MM.1S (cell line): ENCODE measurements around the gene TP53TG5.

Experiments
- DNase-seq: peaks from one replicate; pipeline ENCODE4 v3.0.0-alpha.2; 2015
- H2AFZ ChIP-seq: fragments of 300-600 bp; sonication (generic); 2 replicates; pipeline ENCODE4 v1.6.0; 2016; ENCODE audit warnings: antibody characterized with exemption, low read length
- H3F3A ChIP-seq: fragments of 300-600 bp; sonication (generic); 2 replicates; pipeline ENCODE4 v1.6.1; 2016; ENCODE audit warnings: mild to moderate bottlenecking, antibody characterized with exemption, low read length, moderate library complexity, mixed read lengths; ENCODE audit not compliant: insufficient read depth
- H3K27ac ChIP-seq: fragments of 300-600 bp; sonication (generic); 2 replicates; pipeline ENCODE4 v1.5.1; 2016; ENCODE audit warnings: mild to moderate bottlenecking, low read length
- H3K27me3 ChIP-seq: fragments of 300-600 bp; sonication (generic); replicated peaks from 2 replicates; pipeline ENCODE4 v1.6.0; 2016; ENCODE audit warnings: low read length; ENCODE audit not compliant: insufficient read depth
- H3K36me3 ChIP-seq: fragments of 300-600 bp; sonication (generic); replicated peaks from 2 replicates; pipeline ENCODE4 v1.6.1; 2016; ENCODE audit warnings: mild to moderate bottlenecking, low read length, mixed read lengths; ENCODE audit not compliant: insufficient read depth
- H3K4me1 ChIP-seq: fragments of 300-600 bp; sonication (generic); 2 replicates; pipeline ENCODE4 v1.6.1; 2016; ENCODE audit warnings: low read length, mixed read lengths
- H3K4me2 ChIP-seq: fragments of 300-600 bp; sonication (generic); 2 replicates; pipeline ENCODE4 v1.6.0; 2016; ENCODE audit warnings: low read depth, low read length
- H3K4me3 ChIP-seq: fragments of 300-600 bp; sonication (generic); 2 replicates; pipeline ENCODE4 v1.5.1; 2016; ENCODE audit warnings: low read length, mixed read lengths
- H3K79me2 ChIP-seq: fragments of 300-600 bp; sonication (generic); 2 replicates; pipeline ENCODE4 v1.6.1; 2016; ENCODE audit warnings: mixed run types, low read length, mixed read lengths
- H3K9ac ChIP-seq: fragments of 300-600 bp; sonication (generic); 2 replicates; pipeline ENCODE4 v1.6.1; 2016; ENCODE audit warnings: low read length, mixed read lengths
- H3K9me2 ChIP-seq: fragments of 300-600 bp; sonication (generic); replicated peaks from 2 replicates; pipeline ENCODE4 v1.6.1; 2016; ENCODE audit warnings: mild to moderate bottlenecking, low read length, mixed read lengths; ENCODE audit not compliant: insufficient read depth
- H3K9me3 ChIP-seq: fragments of 300-600 bp; sonication (generic); replicated peaks from 2 replicates; pipeline ENCODE4 v1.6.1; 2016; ENCODE audit warnings: mild to moderate bottlenecking, low read length, mixed read lengths; ENCODE audit not compliant: insufficient read depth
- H4K20me1 ChIP-seq: fragments of 300-600 bp; sonication (generic); 2 replicates; pipeline ENCODE4 v1.6.1; 2016; ENCODE audit warnings: mild to moderate bottlenecking, low read length, moderate library complexity, mixed read lengths; ENCODE audit not compliant: insufficient read depth
- CTCF ChIP-seq: fragments of 300-600 bp; sonication (generic); IDR thresholded peaks from 2 replicates; pipeline ENCODE4 v1.5.1; 2016; ENCODE audit warnings: antibody characterized with exemption, low read length, mixed read lengths
- EZH2 ChIP-seq: fragments of 300-600 bp; sonication (generic); optimal IDR thresholded peaks from 2 replicates; pipeline ENCODE3; 2017; ENCODE audit warnings: low read depth, mild to moderate bottlenecking, antibody characterized with exemption, low read length, mixed read lengths
- EZH2phosphoT487 ChIP-seq: fragments of 300-600 bp; sonication (generic); IDR thresholded peaks from 2 replicates; pipeline ENCODE4 v1.6.1; 2018; ENCODE audit warnings: antibody characterized with exemption, low read length

Gene TP53TG5

GRCh38 chr20:45425561-45425960, 47.4 kb upstream of the TP53TG5 start:
- no peak overlapping the region for H3K9ac ChIP-seq
- no peaks in the 10 kb centered on the region for H3K9me2 ChIP-seq
- no peaks in the 10 kb centered on the region for H3K27me3 ChIP-seq
- no peaks in the 10 kb centered on the region for H3K9me3 ChIP-seq
- H3K4me3 ChIP-seq: no peak overlapping the region
- 0 out of 2 replicates have a peak, but pooled peaks cover 6% of the 10 kb centered on the region for H3K36me3 ChIP-seq
- DNase-seq: no peak
- no peaks in the 10 kb centered on the region for H3K79me2 ChIP-seq
- no peaks in the 10 kb centered on the region for H3F3A ChIP-seq
- no peaks in the 10 kb centered on the region for H4K20me1 ChIP-seq
- no peak overlapping the region for H3K4me2 ChIP-seq
- H3K27ac ChIP-seq: no peak overlapping the region
- no peaks in the 10 kb centered on the region for H3K4me1 ChIP-seq
- H2AFZ ChIP-seq: no peak overlapping the region
- TF ChIP-seq CTCF: no peak
- TF ChIP-seq EZH2: no peak
- no peak for TF ChIP-seq EZH2phosphoT487

GRCh38 chr20:45423700-45424099, 45.6 kb upstream of the TP53TG5 start:
- H3K79me2 ChIP-seq: peaks cover 12% of the 10 kb centered on the region
- H4K20me1 ChIP-seq: no peaks in the 10 kb centered on the region
- 0 out of 2 replicates have a peak, but pooled peaks cover 10% of the 10 kb centered on the region for H3K36me3 ChIP-seq

GRCh38 chr20:45420125-45420524, 42.0 kb upstream of the TP53TG5 start:
- DNase-seq: no peak
- Histone ChIP-seq H3K9me3 (no peaks in the 10 kb centered on the region), H3K27ac (no peak overlapping the region), H2AFZ (no peak overlapping the region), H3K4me3 (no peak overlapping the region), H3K9me2 (no peaks in the 10 kb centered on the region), H3K79me2 (peaks cover 43% of the 10 kb centered on the region), H3F3A (no peaks in the 10 kb centered on the region), H4K20me1 (no peaks in the 10 kb centered on the region), H3K9ac (no peak overlapping the region), H3K4me2 (no peak overlapping the region), H3K36me3 (0 out of 2 replicates have a peak, but pooled peaks cover 10% of the 10 kb centered on the region), H3K4me1 (peaks cover 14% of the 10 kb centered on the region), H3K27me3 (no peaks in the 10 kb centered on the region)
- TF ChIP-seq CTCF: no peak
- TF ChIP-seq EZH2phosphoT487: no peak
- TF ChIP-seq EZH2: no peak

More at GRCh38 chr20:45423700-45424099, 45.6 kb upstream of the TP53TG5 start:
- Histone ChIP-seq H3K4me3 (no peak overlapping the region), H3K27me3 (no peaks in the 10 kb centered on the region), H3K4me2 (no peak overlapping the region), H2AFZ (no peak overlapping the region), H3K4me1 (no peaks in the 10 kb centered on the region), H3K27ac (no peak overlapping the region), H3K9ac (no peak overlapping the region), H3K9me3 (no peaks in the 10 kb centered on the region), H3K9me2 (no peaks in the 10 kb centered on the region), H3F3A (no peaks in the 10 kb centered on the region)
- DNase-seq: no peak
- TF ChIP-seq CTCF (no peak), EZH2phosphoT487 (no peak), EZH2 (no peak)
